ENCODE data around the gene ROGDI.

Gene ROGDI

GRCh38 chr16:4798456-4798855 lies 4.0 kb downstream of the ROGDI start:
- Histone ChIP-seq H2BK12ac (ENCODE audit: low read length) (no peak overlapping the region), H3K4me2 (ENCODE audit: low read length) (no peak overlapping the region), H3K36me3 (ENCODE audit: control insufficient read depth in 1 of 2, insufficient read depth in 2 of 2, low read length in 2 of 2) (peaks cover 15 to 21% of the 10 kb centered on the region in 2 experiments), H3K27me3 (ENCODE audit: insufficient read depth, low read length) (no peaks in the 10 kb centered on the region), H3K23ac (ENCODE audit: low read length) (no peak overlapping the region), H3K27ac (ENCODE audit: low read depth, low read length) (no peak overlapping the region), H3K9ac (ENCODE audit: low read length) (no peak overlapping the region), H3K79me2 (ENCODE audit: control insufficient read depth, insufficient read depth, low read length, poor library complexity) (peaks cover 2% of the 10 kb centered on the region), H3K4ac (ENCODE audit: low read depth, low read length) (no peak overlapping the region), H4K12ac (ENCODE audit: low read depth, low read length) (no peak overlapping the region), H3K9me3 (ENCODE audit: insufficient read depth, low read depth, low read length) (peaks cover 3% of the 10 kb centered on the region), H3K14ac (ENCODE audit: low read length) (no peak overlapping the region), H4K91ac (ENCODE audit: low read depth, low read length) (no peak overlapping the region), H3K18ac (ENCODE audit: low read length) (no peak overlapping the region), H2AFZ (ENCODE audit: insufficient read depth, low read length, poor library complexity) (no peak overlapping the region), H2AK5ac (ENCODE audit: low read length) (no peak overlapping the region), H3K79me1 (ENCODE audit: low read length) (peaks cover 6% of the 10 kb centered on the region), H3K4me3 (ENCODE audit: low read depth, low read length) (no peak overlapping the region), H2BK120ac (ENCODE audit: insufficient read depth, low read length, poor library complexity) (no peak overlapping the region), H3K4me1 (ENCODE audit: control insufficient read depth in 1 of 2, insufficient read depth in 2 of 2, low read length in 2 of 2) (peaks cover 8 to 9% of the 10 kb centered on the region in 2 experiments), H4K8ac (ENCODE audit: low read depth, low read length) (no peak overlapping the region), H2BK5ac (ENCODE audit: low read depth, low read length, poor library complexity) (no peak overlapping the region)
- DNase-seq: no peak
- WGBS (ENCODE audit: extremely low coverage, insufficient coverage, insufficient read length): no CpG with 5 or more reads among the region's 16 CpGs

- Histone ChIP-seq H3K27ac (ENCODE audit: low read depth, low read length) (no peak overlapping the region), H3K18ac (ENCODE audit: low read length) (no peak overlapping the region), H3K79me1 (ENCODE audit: low read length) (peaks cover 4% of the 10 kb centered on the region), H2BK12ac (ENCODE audit: low read length) (no peak overlapping the region), H2AFZ (ENCODE audit: insufficient read depth, low read length, poor library complexity) (no peak overlapping the region), H3K27me3 (ENCODE audit: insufficient read depth, low read length) (no peaks in the 10 kb centered on the region), H2BK5ac (ENCODE audit: low read depth, low read length, poor library complexity) (no peak overlapping the region), H3K4ac (ENCODE audit: low read depth, low read length) (no peak overlapping the region), H3K4me1 (ENCODE audit: control insufficient read depth in 1 of 2, insufficient read depth in 2 of 2, low read length in 2 of 2) (peaks cover 8% of the 10 kb centered on the region in 2 experiments), H2BK120ac (ENCODE audit: insufficient read depth, low read length, poor library complexity) (no peak overlapping the region), H3K79me2 (ENCODE audit: control insufficient read depth, insufficient read depth, low read length, poor library complexity) (peaks cover 2% of the 10 kb centered on the region), H4K91ac (ENCODE audit: low read depth, low read length) (no peak overlapping the region), H3K36me3 (ENCODE audit: control insufficient read depth in 1 of 2, insufficient read depth in 2 of 2, low read length in 2 of 2) (peaks cover 15 to 21% of the 10 kb centered on the region in 2 experiments), H3K4me2 (ENCODE audit: low read length) (no peak overlapping the region), H4K8ac (ENCODE audit: low read depth, low read length) (no peak overlapping the region), H3K4me3 (ENCODE audit: low read depth, low read length) (no peak overlapping the region), H3K9me3 (ENCODE audit: insufficient read depth, low read depth, low read length) (peaks cover 3% of the 10 kb centered on the region), H2AK5ac (ENCODE audit: low read length) (no peak overlapping the region), H3K14ac (ENCODE audit: low read length) (no peak overlapping the region), H3K9ac (ENCODE audit: low read length) (no peak overlapping the region), H3K23ac (ENCODE audit: low read length) (no peak overlapping the region), H4K12ac (ENCODE audit: low read depth, low read length) (no peak overlapping the region)
- no CpG with 5 or more reads among the region's 22 CpGs for WGBS (ENCODE audit: extremely low coverage, insufficient coverage, insufficient read length)
- no peak for DNase-seq
Measured at GRCh38 chr16:4797805-4798252, 4.6 kb downstream of the ROGDI start.

- H3K27me3 ChIP-seq (ENCODE audit: insufficient read depth, low read length): no peaks in the 10 kb centered on the region
- no peak overlapping the region for H4K8ac ChIP-seq (ENCODE audit: low read depth, low read length)
- no peak for DNase-seq
- H3K4me2 ChIP-seq (ENCODE audit: low read length): no peak overlapping the region
- no CpG with 5 or more reads among the region's 21 CpGs for WGBS (ENCODE audit: extremely low coverage, insufficient coverage, insufficient read length)
- no peak overlapping the region for H2AK5ac ChIP-seq (ENCODE audit: low read length)
- H2BK5ac ChIP-seq (ENCODE audit: low read depth, low read length, poor library complexity): no peak overlapping the region
- H3K9me3 ChIP-seq (ENCODE audit: insufficient read depth, low read depth, low read length): peaks cover 3% of the 10 kb centered on the region
- H3K27ac ChIP-seq (ENCODE audit: low read depth, low read length): no peak overlapping the region
- no peak overlapping the region for H2AFZ ChIP-seq (ENCODE audit: insufficient read depth, low read length, poor library complexity)
- no peak overlapping the region for H3K23ac ChIP-seq (ENCODE audit: low read length)
- H3K79me2 ChIP-seq (ENCODE audit: control insufficient read depth, insufficient read depth, low read length, poor library complexity): no peaks in the 10 kb centered on the region
- no peak overlapping the region for H2BK120ac ChIP-seq (ENCODE audit: insufficient read depth, low read length, poor library complexity)
- H3K4me3 ChIP-seq (ENCODE audit: low read depth, low read length): no peak overlapping the region
- peaks cover 15 to 21% of the 10 kb centered on the region in 2 experiments for H3K36me3 ChIP-seq (ENCODE audit: control insufficient read depth in 1 of 2, insufficient read depth in 2 of 2, low read length in 2 of 2)
- no peak overlapping the region for H2BK12ac ChIP-seq (ENCODE audit: low read length)
- H3K18ac ChIP-seq (ENCODE audit: low read length): no peak overlapping the region
- no peak overlapping the region for H3K14ac ChIP-seq (ENCODE audit: low read length)
- H3K4me1 ChIP-seq (ENCODE audit: control insufficient read depth in 1 of 2, insufficient read depth in 2 of 2, low read length in 2 of 2): peaks cover 8% of the 10 kb centered on the region in 2 experiments
- no peak overlapping the region for H4K91ac ChIP-seq (ENCODE audit: low read depth, low read length)
- H4K12ac ChIP-seq (ENCODE audit: low read depth, low read length): no peak overlapping the region
- no peaks in the 10 kb centered on the region for H3K79me1 ChIP-seq (ENCODE audit: low read length)
- no peak overlapping the region for H3K9ac ChIP-seq (ENCODE audit: low read length)
- no peak overlapping the region for H3K4ac ChIP-seq (ENCODE audit: low read depth, low read length)
Measured at GRCh38 chr16:4796982-4797804, 5.2 kb downstream of the ROGDI start.

GRCh38 chr16:4795828-4796572 lies 6.4 kb downstream of the ROGDI start:
- H2BK120ac ChIP-seq (ENCODE audit: insufficient read depth, low read length, poor library complexity): no peak overlapping the region
- H2BK5ac ChIP-seq (ENCODE audit: low read depth, low read length, poor library complexity): no peak overlapping the region
- no peak overlapping the region for H3K4me2 ChIP-seq (ENCODE audit: low read length)
- no peak overlapping the region for H3K27ac ChIP-seq (ENCODE audit: low read depth, low read length)
- peaks cover 15 to 21% of the 10 kb centered on the region in 2 experiments for H3K36me3 ChIP-seq (ENCODE audit: control insufficient read depth in 1 of 2, insufficient read depth in 2 of 2, low read length in 2 of 2)
- no peak overlapping the region for H3K9ac ChIP-seq (ENCODE audit: low read length)
- H4K8ac ChIP-seq (ENCODE audit: low read depth, low read length): no peak overlapping the region
- no peak overlapping the region for H2BK12ac ChIP-seq (ENCODE audit: low read length)
- H3K4me3 ChIP-seq (ENCODE audit: low read depth, low read length): no peak overlapping the region
- H2AFZ ChIP-seq (ENCODE audit: insufficient read depth, low read length, poor library complexity): no peak overlapping the region
- H3K14ac ChIP-seq (ENCODE audit: low read length): no peak overlapping the region
- no peaks in the 10 kb centered on the region for H3K27me3 ChIP-seq (ENCODE audit: insufficient read depth, low read length)
- no CpG with 5 or more reads among the region's 30 CpGs for WGBS (ENCODE audit: extremely low coverage, insufficient coverage, insufficient read length)
- no peak overlapping the region for H3K18ac ChIP-seq (ENCODE audit: low read length)
- no peak overlapping the region for H4K91ac ChIP-seq (ENCODE audit: low read depth, low read length)
- H4K12ac ChIP-seq (ENCODE audit: low read depth, low read length): no peak overlapping the region
- peaks cover 3% of the 10 kb centered on the region for H3K9me3 ChIP-seq (ENCODE audit: insufficient read depth, low read depth, low read length)
- H3K79me1 ChIP-seq (ENCODE audit: low read length): no peaks in the 10 kb centered on the region
- H2AK5ac ChIP-seq (ENCODE audit: low read length): no peak overlapping the region
- no peaks in the 10 kb centered on the region for H3K79me2 ChIP-seq (ENCODE audit: control insufficient read depth, insufficient read depth, low read length, poor library complexity)
- no peak for DNase-seq
- H3K4ac ChIP-seq (ENCODE audit: low read depth, low read length): no peak overlapping the region
- H3K23ac ChIP-seq (ENCODE audit: low read length): no peak overlapping the region
- H3K4me1 ChIP-seq (ENCODE audit: control insufficient read depth in 1 of 2, insufficient read depth in 2 of 2, low read length in 2 of 2): no peaks in the 10 kb centered on the region

Measured in trophoblast cell (in vitro differentiated cells and primary cell).